GM12801 (cell line): ENCODE data around the gene MC2R.

Source experiments
- CTCF ChIP-seq: IDR thresholded peaks from one replicate; pipeline ENCODE4 v1.5.1; 2011; ENCODE audit warnings: control low read depth; ENCODE audit not compliant: insufficient read length; ENCODE audit errors: extremely low read depth

MC2R gene

GRCh38 chr18:13915391-13915790 lies at the start of gene MC2R:
MC2R (minus strand) TSS chr18:13915536; CDS start chr18:13885518, 30,018 bp downstream.
- no peak for TF ChIP-seq CTCF

GRCh38 chr18:13945811-13946210 lies 30.5 kb upstream of the MC2R start:
- TF ChIP-seq CTCF = no peak

GRCh38 chr18:13943338-13943737 lies 28.0 kb upstream of the MC2R start:
- no peak for TF ChIP-seq CTCF

GRCh38 chr18:13940326-13940725 lies 25.0 kb upstream of the MC2R start:
- TF ChIP-seq CTCF = no peak

- no peak for TF ChIP-seq CTCF
Measured at GRCh38 chr18:13934676-13935075, 19.3 kb upstream of the MC2R start.

GRCh38 chr18:13934058-13934457 lies 18.7 kb upstream of the MC2R start:
- TF ChIP-seq CTCF = no peak

- TF ChIP-seq CTCF = no peak
Measured at GRCh38 chr18:13932285-13933025, 17.1 kb upstream of the MC2R start.
